Common myeloid progenitor, CD34-positive (primary cell): ENCODE measurements around the gene TRIP11.

Experiments used
- CTCF ChIA-PET: fragments of 350-600 bp; sonication (Branson Sonifier 250); formaldehyde crosslinking; loops from one replicate; lab custom pipeline; 2021; ENCODE audit warnings: antibody characterized with exemption; lab: Charles Lee
- POLR2A ChIA-PET: fragments of 350-600 bp; sonication (Branson Sonifier 250); formaldehyde crosslinking; loops from one replicate; lab custom pipeline; 2021; ENCODE audit warnings: antibody characterized with exemption; lab: Charles Lee
- DNase-seq, 3 donors: peaks; one replicate each; pipeline versions ENCODE4 v3.0.0 to v3.0.0-alpha.2; 2013
- H3K27ac ChIP-seq, 2 experiments: 1 replicate in 1 of 2; 2 replicates in 1 of 2; pipeline ENCODE4 v1.7.0; 2013; ENCODE audit warnings: inconsistent platforms in 2 of 2, low read length in 2 of 2, mild to moderate bottlenecking in 2 of 2, low read depth in 1 of 2, moderate library complexity in 1 of 2; ENCODE audit not compliant: severe bottlenecking in 2 of 2, insufficient read depth in 1 of 2, poor library complexity in 1 of 2
- H3K27me3 ChIP-seq, 5 experiments: replicated peaks in 2 of 5; 1 replicate in 3 of 5; 2 replicates in 2 of 5; pipeline versions ENCODE4 v1.6.1 to v1.7.0; 2013; ENCODE audit warnings: low read length in 4 of 5, mild to moderate bottlenecking in 2 of 5, moderate library complexity in 2 of 5, inconsistent platforms in 1 of 5; ENCODE audit not compliant: insufficient read depth in 5 of 5, control insufficient read depth in 4 of 5
- H3K36me3 ChIP-seq, 4 experiments: 1 replicate in 2 of 4; 2 replicates in 2 of 4; pipeline versions ENCODE4 v1.6.1 to v1.7.0; 2013; ENCODE audit warnings: low read length in 3 of 4, control low read depth in 1 of 4, mild to moderate bottlenecking in 1 of 4; ENCODE audit not compliant: control insufficient read depth in 4 of 4, insufficient read depth in 4 of 4
- H3K4me1 ChIP-seq, 4 experiments: 1 replicate in 3 of 4; 2 replicates in 1 of 4; pipeline versions ENCODE4 v1.6.1 to v1.7.1; 2013; ENCODE audit warnings: low read length in 3 of 4, mild to moderate bottlenecking in 3 of 4, control low read depth in 1 of 4, inconsistent platforms in 1 of 4, moderate library complexity in 1 of 4; ENCODE audit not compliant: control insufficient read depth in 4 of 4, insufficient read depth in 4 of 4; ENCODE audit errors: control extremely low read depth in 1 of 4
- H3K4me3 ChIP-seq, 7 experiments: 1 replicate in 4 of 7; 2 replicates in 3 of 7; pipeline versions ENCODE4 v1.5.1 to v1.7.0; 2013; ENCODE audit warnings: mild to moderate bottlenecking in 7 of 7, low read length in 6 of 7, moderate library complexity in 6 of 7, inconsistent platforms in 2 of 7, low read depth in 2 of 7, control low read depth in 1 of 7; ENCODE audit not compliant: insufficient read depth in 4 of 7, control insufficient read depth in 1 of 7; ENCODE audit errors: extremely low read depth in 1 of 7
- H3K9me3 ChIP-seq, 5 experiments: 1 replicate in 4 of 5; 2 replicates in 1 of 5; pipeline versions ENCODE4 v1.6.1 to v1.7.1; 2013; ENCODE audit warnings: low read length in 4 of 5, mild to moderate bottlenecking in 2 of 5, inconsistent platforms in 1 of 5, low read depth in 1 of 5, moderate library complexity in 1 of 5; ENCODE audit not compliant: control insufficient read depth in 4 of 5, insufficient read depth in 2 of 5; ENCODE audit errors: control extremely low read depth in 1 of 5
- WGBS: methylation state at CpG from one replicate; pipeline ENCODE4 v1.1.5; 2013; ENCODE audit not compliant: insufficient coverage; 5-methylcytosine and 5-hydroxymethylcytosine counted together

The TRIP11 gene

DNA sequence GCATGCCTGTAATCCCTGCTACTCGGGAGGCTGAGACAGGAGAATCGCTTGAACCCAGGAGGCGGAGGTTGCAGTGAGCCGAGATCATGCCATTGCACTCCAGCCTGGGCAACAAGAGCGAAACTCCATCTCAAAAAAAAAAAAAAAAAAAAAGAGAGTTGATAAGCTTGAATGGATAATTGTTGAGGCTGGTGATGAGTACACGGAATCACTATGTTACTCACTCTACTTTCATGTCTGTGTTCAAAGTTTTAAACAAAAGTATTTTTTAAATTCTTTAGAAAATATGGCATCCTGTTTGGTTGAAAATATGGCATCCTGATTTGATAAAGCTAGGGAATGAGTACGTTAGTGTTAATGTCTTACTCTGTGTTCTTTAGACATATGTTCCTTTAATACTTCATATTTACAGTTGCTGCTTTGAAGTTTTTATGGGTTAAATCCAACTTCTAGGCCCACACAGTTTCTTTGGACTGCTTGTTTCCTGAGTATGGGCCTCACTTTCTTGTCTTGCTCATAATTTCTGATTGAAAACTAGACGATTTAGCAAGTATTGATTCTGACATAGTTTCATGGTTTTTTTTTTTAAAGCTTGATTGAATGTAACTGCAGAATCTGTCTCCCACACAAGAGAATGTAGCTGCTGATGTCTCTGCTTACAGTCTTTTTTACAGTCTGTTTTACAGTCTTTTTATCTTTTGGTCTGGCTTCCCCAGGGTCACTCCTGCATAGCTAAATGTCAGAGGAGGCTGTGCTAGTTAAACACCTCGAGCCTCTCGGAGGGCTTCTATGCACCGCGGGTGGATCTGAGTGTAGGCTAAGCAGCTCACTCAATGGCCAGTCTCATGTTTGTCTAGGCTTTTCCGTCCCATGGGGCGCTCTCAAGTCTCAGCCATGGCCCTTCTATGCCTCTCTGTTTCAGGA lies 78.3 kb downstream of the TRIP11 start:
- Histone ChIP-seq H3K36me3 (no peaks in the 10 kb centered on the region), H3K9me3 (no peaks in the 10 kb centered on the region), H3K27ac (no peak overlapping the region), H3K27me3 (peaks cover 0 to 2% (median 0%) of the 10 kb centered on the region in 5 experiments), H3K4me1 (no peaks in the 10 kb centered on the region), H3K4me3 (no peak overlapping the region)
- no peak for DNase-seq
- WGBS, result 78% methylated on average over 6 of the region's 14 CpGs
- CTCF ChIA-PET, result no interaction called here
- POLR2A ChIA-PET, result no interaction called here

- ChIA-PET CTCF (interaction anchor here (1.4 to 2.0 kb wide), 2 partner anchors 12 to 62 kb away, joined by 3 to 6 read pairs; no protein-coding TSS in a partner anchor), POLR2A (no interaction called here)
- DNase-seq, result no peak
- Histone ChIP-seq H3K9me3 (no peaks in the 10 kb centered on the region), H3K27ac (no peak overlapping the region), H3K27me3 (peaks cover 0 to 2% (median 0%) of the 10 kb centered on the region in 5 experiments), H3K36me3 (no peaks in the 10 kb centered on the region), H3K4me3 (no peak overlapping the region), H3K4me1 (no peaks in the 10 kb centered on the region)
- 98% methylated on average over 5 of the region's 9 CpGs for WGBS
Measured at GRCh38 chr14:91957876-91958313, 82.0 kb downstream of the TRIP11 start.

DNA sequence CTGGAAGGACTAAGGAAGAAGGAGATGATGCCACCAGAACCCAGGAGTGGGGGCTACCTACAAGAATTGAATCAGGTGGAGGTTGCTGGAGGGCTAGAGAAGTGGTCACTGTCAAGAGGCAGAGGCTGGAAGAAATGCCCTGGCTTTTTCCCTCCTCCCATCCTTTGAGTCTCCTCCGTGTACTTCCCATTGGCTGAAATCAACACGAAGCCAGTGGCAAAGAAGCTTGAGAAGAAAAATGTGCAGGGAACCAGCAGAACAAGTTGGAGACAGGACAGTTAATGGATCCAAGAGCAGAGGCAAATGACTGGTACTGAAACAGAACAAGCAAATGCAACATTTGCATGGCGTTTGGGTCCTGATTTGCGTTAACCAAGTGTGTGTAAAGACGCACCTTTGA lies 83.2 kb downstream of the TRIP11 start:
- H3K4me1 ChIP-seq, result no peaks in the 10 kb centered on the region
- no peaks in the 10 kb centered on the region for H3K9me3 ChIP-seq
- no peak overlapping the region for H3K4me3 ChIP-seq
- 88% methylated on average over 4 of the region's 5 CpGs for WGBS
- ChIA-PET CTCF (interaction anchor here (2.0 kb wide), 1 partner anchor 11 kb away, joined by 6 read pairs; no protein-coding TSS in a partner anchor), POLR2A (no interaction called here)
- H3K27ac ChIP-seq, result no peak overlapping the region
- no peak for DNase-seq
- no peaks in the 10 kb centered on the region for H3K36me3 ChIP-seq
- no peaks in the 10 kb centered on the region for H3K27me3 ChIP-seq

- no peaks in the 10 kb centered on the region for H3K9me3 ChIP-seq
- CTCF ChIA-PET, result no interaction called here
- POLR2A ChIA-PET, result interaction anchor here (0.7 kb wide), 2 partner anchors 140 to 1211 kb away, joined by 3 to 4 read pairs; no protein-coding TSS in a partner anchor
- no peak overlapping the region for H3K27ac ChIP-seq
- no peak for DNase-seq
- no peaks in the 10 kb centered on the region for H3K4me1 ChIP-seq
- WGBS, result 100% methylated on average over 1 of the region's 1 CpG
- no peak overlapping the region for H3K4me3 ChIP-seq
- no peaks in the 10 kb centered on the region for H3K27me3 ChIP-seq
- no peaks in the 10 kb centered on the region for H3K36me3 ChIP-seq
Measured at GRCh38 chr14:91955168-91955567, 84.7 kb downstream of the TRIP11 start.

GRCh38 chr14:91953170-91953985 lies 86.5 kb downstream of the TRIP11 start:
- POLR2A ChIA-PET, result no interaction called here
- no peak for DNase-seq
- Histone ChIP-seq H3K9me3 (no peaks in the 10 kb centered on the region), H3K27me3 (peaks cover 0 to 2% (median 0%) of the 10 kb centered on the region in 5 experiments), H3K4me1 (no peaks in the 10 kb centered on the region), H3K4me3 (no peak overlapping the region), H3K27ac (no peak overlapping the region), H3K36me3 (no peaks in the 10 kb centered on the region)
- WGBS, result 92% methylated on average over 2 of the region's 8 CpGs
- CTCF ChIA-PET, result no interaction called here

DNA sequence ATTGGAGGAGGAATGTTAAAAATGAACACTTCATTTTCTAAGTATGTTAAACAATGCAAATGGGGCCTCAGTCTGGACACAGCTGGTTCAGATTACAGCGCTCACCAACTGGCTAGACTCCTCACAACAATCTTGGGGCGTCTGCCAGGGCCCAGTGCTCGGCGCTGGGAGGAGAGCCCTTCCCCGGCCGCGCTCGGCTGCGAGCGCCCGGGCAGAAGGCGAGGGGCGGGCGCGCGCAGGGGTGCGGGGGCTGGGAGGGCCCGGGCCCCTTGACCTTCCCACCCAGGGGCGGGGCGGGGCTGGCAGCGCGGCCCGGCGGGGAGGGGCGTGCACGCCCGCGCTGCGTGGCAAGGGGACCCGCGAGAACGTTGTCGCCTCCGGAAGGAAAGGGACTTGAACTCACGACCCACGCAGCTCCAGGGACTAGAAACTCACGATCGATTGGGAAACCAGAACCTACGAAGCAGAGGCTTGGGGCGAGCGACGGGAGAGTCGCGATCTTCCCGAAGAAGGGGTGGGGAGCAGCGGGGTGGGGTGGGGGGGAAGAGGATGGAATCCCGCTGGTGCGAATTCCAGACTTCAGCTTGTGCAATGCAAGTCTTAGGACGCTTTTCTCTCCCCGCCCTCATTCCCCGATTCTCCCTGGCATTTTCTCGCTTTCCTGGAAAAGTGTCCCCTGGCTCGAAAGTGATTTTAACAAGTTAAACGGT lies 92.2 kb downstream of the TRIP11 start, which contains the start of gene FBLN5:
Gene FBLN5, minus strand, starts transcription at position 220 of the 710 bp plus-strand sequence. CDS start 465 bp downstream, outside the sequence.
- peak; percentile 14 to 58 (median 38) for DNase-seq
- 18% methylated on average over 35 of the region's 54 CpGs for WGBS
- H3K27ac ChIP-seq, result no peak within 1 kb of the TSS
- H3K27me3 ChIP-seq, result peaks cover 0 to 18% (median 11%) of the 10 kb centered on the region in 5 experiments
- H3K36me3 ChIP-seq, result no peaks in the 10 kb centered on the region
- H3K9me3 ChIP-seq, result no peaks in the 10 kb centered on the region
- ChIA-PET POLR2A (no interaction called here), CTCF (no interaction called here)
- H3K4me3 ChIP-seq, result peak within 1 kb of the TSS; percentile 20 to 79 (median 58)
- H3K4me1 ChIP-seq, result peaks cover 4 to 11% (median 5%) of the 10 kb centered on the region in 4 experiments
